ENCODE data around the gene ABCF3. TPM values are rescaled to one million over a fixed set of nuclear protein-coding genes. Genes with fewer than 3 reads are reported as not detected.
A peak's percentile ranks its signal among the peaks of the same experiment; 100 is the strongest.

ABCF3 gene
- total RNA-seq, 4 donors from 2014 or later, result 31.8 to 54.9 (median 39.5) TPM

- H3K4me1 ChIP-seq, result no peaks in the 10 kb centered on the region
- TF ChIP-seq EP300 (IDR thresholded peaks at IDR 0.05), result no peak
- no peak for TF ChIP-seq POLR2A (IDR thresholded peaks at IDR 0.05)
- no peak for TF ChIP-seq POLR2AphosphoS5 (IDR thresholded peaks at IDR 0.05)
- TF ChIP-seq CTCF (IDR thresholded peaks at IDR 0.05), result no peak
- 53 to 54% methylated on average over 1 of the region's 4 CpGs for WGBS, 2 donors (ENCODE audit: low coverage in 1 of 2)
- H3K9me3 ChIP-seq, result no peaks in the 10 kb centered on the region
- no peak overlapping the region for H3K27ac ChIP-seq
- no peaks in the 10 kb centered on the region for H3K36me3 ChIP-seq
- ATAC-seq, result no peak
- peaks cover 34% of the 10 kb centered on the region for H3K27me3 ChIP-seq
- no peak overlapping the region for H3K4me3 ChIP-seq
Observed at GRCh38 chr3:184218814-184219213, 32.8 kb downstream of the ABCF3 start.

- ATAC-seq, result no peak
- Histone ChIP-seq H3K4me3 (no peak overlapping the region), H3K27ac (no peak overlapping the region), H3K27me3 (peaks cover 63% of the 10 kb centered on the region), H3K4me1 (no peaks in the 10 kb centered on the region), H3K36me3 (no peaks in the 10 kb centered on the region), H3K9me3 (no peaks in the 10 kb centered on the region)
- WGBS, 2 donors (ENCODE audit: low coverage in 1 of 2), result 62 to 74% methylated on average over 3 of the region's 3 CpGs
- TF ChIP-seq EP300 (IDR thresholded peaks at IDR 0.05), result no peak
- TF ChIP-seq POLR2A (IDR thresholded peaks at IDR 0.05), result no peak
- no peak for TF ChIP-seq CTCF (IDR thresholded peaks at IDR 0.05)
- no peak for TF ChIP-seq POLR2AphosphoS5 (IDR thresholded peaks at IDR 0.05)
Observed at GRCh38 chr3:184222521-184222920, 36.5 kb downstream of the ABCF3 start.

GRCh38 chr3:184223946-184224345 lies 37.9 kb downstream of the ABCF3 start:
- no peaks in the 10 kb centered on the region for H3K36me3 ChIP-seq
- ATAC-seq, result no peak
- H3K27ac ChIP-seq, result no peak overlapping the region
- H3K27me3 ChIP-seq, result peaks cover 69% of the 10 kb centered on the region
- H3K4me1 ChIP-seq, result peaks cover 0 to 7% (median 3%) of the 10 kb centered on the region in 3 donors
- no peak overlapping the region for H3K4me3 ChIP-seq
- H3K9me3 ChIP-seq, result no peaks in the 10 kb centered on the region
- TF ChIP-seq CTCF (IDR thresholded peaks at IDR 0.05) (no peak), EP300 (IDR thresholded peaks at IDR 0.05) (no peak), POLR2A (IDR thresholded peaks at IDR 0.05) (no peak), POLR2AphosphoS5 (IDR thresholded peaks at IDR 0.05) (no peak)
- 67 to 81% methylated on average over 3 of the region's 3 CpGs for WGBS, 2 donors (ENCODE audit: low coverage in 1 of 2)

GRCh38 chr3:184227481-184227935 lies 41.5 kb downstream of the ABCF3 start:
- no peaks in the 10 kb centered on the region for H3K36me3 ChIP-seq
- WGBS, 2 donors (ENCODE audit: low coverage in 1 of 2), result 30 to 40% methylated on average over 1 to 2 of the region's 2 CpGs
- H3K4me1 ChIP-seq, result peaks cover 0 to 29% (median 23%) of the 10 kb centered on the region in 3 donors
- H3K27me3 ChIP-seq, result peaks cover 84% of the 10 kb centered on the region
- no peak overlapping the region for H3K4me3 ChIP-seq
- TF ChIP-seq EP300 (IDR thresholded peaks at IDR 0.05) (no peak), CTCF (IDR thresholded peaks at IDR 0.05) (peak in 2 of 4 experiments; percentile 36 to 73)
- ATAC-seq, result no peak
- no peaks in the 10 kb centered on the region for H3K9me3 ChIP-seq
- H3K27ac ChIP-seq, result no peak overlapping the region

- H3K4me1 ChIP-seq, result peaks cover 0 to 29% (median 23%) of the 10 kb centered on the region in 3 donors
- H3K27me3 ChIP-seq, result peaks cover 90% of the 10 kb centered on the region
- 18% methylated on average over 10 of the region's 12 CpGs; no CpG with 5 or more reads in 1 of the 2 donors for WGBS, 2 donors (ENCODE audit: low coverage in 1 of 2)
- no peak for ATAC-seq
- H3K9me3 ChIP-seq, result no peaks in the 10 kb centered on the region
- H3K4me3 ChIP-seq, result peak overlapping the region in 1 of 2 donors; percentile 60
- H3K27ac ChIP-seq, result no peak overlapping the region
- TF ChIP-seq POLR2A (IDR thresholded peaks at IDR 0.05) (no peak), POLR2AphosphoS5 (IDR thresholded peaks at IDR 0.05) (no peak)
- no peaks in the 10 kb centered on the region for H3K36me3 ChIP-seq
Observed at GRCh38 chr3:184228376-184229137, 42.6 kb downstream of the ABCF3 start.

All from gastroesophageal sphincter (tissue), 4 donors.